Glomerular visceral epithelial cell (primary cell): ENCODE measurements around the gene C13orf46.

Experiments
- DNase-seq: peaks from one replicate; pipeline ENCODE4 v3.0.0-alpha.2; 2016; ENCODE audit errors: extremely low spot score

The C13orf46 gene

GRCh38 chr13:113955235-113955634 is 18.6 kb downstream of the C13orf46 start:
- DNase-seq: no peak

GRCh38 chr13:113954046-113954835 is 19.6 kb downstream of the C13orf46 start:
- DNase-seq: no peak

DNA sequence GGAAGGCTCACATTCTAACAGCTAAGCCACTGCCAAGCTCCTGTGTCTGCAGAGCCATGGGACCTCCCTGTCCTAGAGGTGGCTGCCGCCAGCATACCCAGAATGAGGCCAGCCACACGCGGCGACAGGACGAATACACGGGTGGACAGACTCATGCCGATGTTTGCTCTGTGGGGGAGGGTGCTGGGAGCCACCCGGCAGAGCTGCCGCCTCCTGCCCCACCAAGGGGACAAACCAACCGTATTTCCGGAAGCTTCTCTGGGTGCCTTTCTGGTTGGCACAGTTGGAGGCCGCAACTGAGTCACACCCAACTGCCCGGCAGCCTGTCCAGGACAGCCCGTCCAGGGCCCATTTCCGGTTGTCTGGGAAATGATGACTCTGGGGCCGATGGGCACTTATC is 20.3 kb downstream of the C13orf46 start:
- no peak for DNase-seq

DNA sequence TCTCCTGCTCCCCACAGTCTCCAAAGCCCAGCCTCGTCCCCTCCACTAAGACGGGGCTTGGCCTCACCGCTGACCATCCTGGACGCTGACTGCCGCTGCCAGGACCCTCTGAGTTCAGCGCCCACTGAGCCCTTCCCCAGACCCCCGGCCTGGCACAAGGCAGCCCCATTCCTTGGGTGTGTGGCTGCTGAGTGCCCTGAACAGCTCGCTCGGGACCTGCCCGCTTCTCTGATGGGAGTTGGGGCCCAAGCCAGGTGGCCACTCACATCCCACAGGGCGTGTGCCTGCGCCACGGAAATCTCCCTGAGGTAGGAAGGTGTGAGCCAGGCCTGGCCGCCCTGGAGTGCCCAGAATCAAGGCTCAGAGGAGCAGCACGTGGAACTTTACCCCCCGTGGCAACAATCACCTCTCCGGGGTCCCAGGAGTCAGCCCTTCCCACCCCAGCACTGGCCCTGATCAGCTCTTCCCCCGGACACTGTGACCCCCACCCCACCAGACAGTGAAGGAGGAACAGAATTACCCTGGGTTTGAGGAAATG is 20.8 kb downstream of the C13orf46 start:
- DNase-seq: no peak

DNA sequence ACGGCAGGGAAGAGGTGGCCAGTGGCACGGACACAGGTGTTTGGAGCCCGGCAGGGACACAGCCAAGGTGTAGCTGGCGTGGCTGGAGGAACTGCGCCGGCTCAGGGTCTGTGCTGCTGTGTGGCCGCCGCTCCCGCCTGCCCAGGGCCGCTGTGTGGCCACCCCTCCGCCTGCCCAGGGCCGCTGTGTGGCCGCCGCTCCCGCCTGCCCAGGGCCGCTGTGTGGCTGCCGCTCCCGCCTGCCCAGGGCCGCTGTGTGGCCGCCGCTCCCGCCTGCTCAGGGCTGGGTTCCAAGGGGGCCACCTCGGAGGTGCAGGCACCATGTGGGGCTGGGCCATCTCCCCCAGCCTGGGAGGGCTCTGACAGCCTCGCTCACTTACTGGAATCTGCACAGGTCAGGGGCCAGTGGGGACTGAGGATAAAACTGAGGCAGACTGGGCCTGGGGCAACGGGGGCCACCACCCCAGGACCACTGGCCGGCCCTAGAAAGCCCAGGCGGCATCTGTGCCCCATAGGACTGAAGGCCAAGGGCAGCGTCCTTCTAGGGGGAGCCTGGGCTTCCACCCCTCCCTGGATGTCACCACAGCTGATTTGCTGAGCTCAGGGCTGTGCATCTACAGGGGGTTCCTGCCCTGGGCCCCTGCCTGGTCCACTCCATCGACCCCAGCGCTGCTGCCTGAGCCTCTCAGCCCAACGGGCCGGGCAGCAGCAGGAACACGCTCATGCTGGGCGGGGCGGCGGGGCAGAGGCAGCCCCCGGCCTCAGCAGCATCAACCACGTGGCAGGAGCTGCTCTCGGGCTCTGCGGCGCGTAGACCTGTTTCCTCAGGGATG is 21.5 kb downstream of the C13orf46 start:
- no peak for DNase-seq

GRCh38 chr13:113951246-113951999 is 22.5 kb downstream of the C13orf46 start:
- peak; percentile 80 for DNase-seq

- DNase-seq: no peak
Measured at GRCh38 chr13:113950451-113951245, 23.2 kb downstream of the C13orf46 start.

DNA sequence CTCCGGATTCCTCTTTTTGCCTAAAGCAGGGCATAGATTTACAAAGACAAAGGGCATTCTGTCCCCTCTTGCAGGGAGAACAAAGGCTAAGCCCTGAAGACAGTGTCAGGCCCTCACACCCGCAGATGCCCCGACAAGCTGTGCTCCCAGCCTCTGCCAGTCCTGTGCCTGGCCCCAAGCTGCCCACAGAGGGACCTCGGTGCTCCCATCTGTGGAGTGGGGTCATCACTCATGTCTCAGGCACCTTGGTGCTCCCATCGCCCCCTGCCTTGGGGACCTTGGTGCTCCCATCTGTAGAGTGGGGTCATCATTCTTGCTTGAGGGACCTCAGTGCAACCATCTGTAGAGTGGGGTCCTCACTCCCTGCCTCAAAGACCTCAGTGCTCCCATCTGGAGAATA is 24.3 kb downstream of the C13orf46 start:
- DNase-seq: no peak

DNA sequence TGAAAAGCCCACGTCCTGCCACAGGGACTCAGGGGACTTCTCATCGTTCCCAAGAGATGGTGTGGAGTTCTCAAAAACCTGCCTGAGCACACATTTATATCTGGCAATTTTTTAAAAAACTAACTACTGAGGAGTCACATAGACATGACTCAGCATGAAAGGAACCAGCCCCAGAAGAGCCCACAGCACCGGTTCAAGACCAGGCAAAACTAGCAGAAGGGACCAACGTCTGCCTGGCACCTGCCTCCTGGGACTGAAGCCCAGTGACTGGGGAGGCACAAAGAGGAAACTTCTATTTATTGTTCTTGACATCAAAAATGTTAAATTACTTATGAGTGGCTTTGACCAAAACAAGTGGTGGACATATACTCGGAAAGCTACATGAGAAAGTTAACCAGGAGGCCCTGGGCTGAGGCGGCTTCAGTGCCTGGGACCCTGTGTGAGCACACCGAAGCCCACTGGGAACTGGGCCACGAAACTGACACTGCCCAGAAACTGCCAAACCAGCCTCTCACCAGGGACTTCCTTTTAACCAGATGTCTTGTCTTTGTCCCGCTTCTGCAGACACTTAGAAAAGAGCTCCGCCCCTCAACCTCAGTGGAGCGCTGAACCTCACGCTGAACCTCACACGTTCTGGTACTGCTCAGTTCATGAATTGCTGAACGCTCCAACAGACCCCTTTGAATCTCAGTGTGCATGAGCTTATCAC is 25.7 kb downstream of the C13orf46 start:
- DNase-seq: no peak

DNA sequence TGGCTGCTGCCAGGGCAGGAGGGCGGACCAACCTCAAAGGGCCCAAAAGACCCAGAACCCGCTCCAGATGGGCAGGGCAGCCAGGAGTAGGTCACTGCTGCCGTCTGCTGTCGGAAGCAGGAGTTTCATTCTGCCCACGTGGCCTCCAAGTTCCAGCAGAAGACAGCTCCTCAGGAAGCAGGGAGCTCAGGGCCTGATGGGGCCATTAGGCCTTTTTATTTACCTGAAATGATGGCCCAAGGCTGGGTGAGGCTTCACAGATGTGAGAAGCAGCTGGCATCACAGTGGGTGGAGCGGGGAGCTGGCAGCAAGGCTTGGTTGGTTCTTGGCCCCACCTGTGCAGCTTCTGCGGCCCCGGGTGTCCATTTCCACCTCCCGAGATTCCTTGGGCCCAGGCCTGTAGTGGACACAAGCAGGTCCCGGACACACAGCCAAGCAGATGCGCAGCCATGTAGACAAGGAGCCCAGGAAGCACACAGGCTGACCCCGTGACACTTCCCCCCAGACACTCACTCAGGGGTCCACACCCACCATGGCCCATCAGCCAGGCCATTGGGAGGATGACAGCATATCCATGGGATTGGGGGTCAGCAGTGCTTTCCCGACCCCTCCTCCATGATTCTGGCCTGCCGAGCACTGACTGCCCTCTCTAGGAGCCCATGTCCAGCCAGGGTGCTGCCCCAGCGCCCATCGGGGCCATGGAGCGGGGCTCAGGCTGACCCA is 26.4 kb downstream of the C13orf46 start:
- DNase-seq: peak; percentile 65

GRCh38 chr13:113946409-113947181 is 27.3 kb downstream of the C13orf46 start:
- DNase-seq: no peak

DNA sequence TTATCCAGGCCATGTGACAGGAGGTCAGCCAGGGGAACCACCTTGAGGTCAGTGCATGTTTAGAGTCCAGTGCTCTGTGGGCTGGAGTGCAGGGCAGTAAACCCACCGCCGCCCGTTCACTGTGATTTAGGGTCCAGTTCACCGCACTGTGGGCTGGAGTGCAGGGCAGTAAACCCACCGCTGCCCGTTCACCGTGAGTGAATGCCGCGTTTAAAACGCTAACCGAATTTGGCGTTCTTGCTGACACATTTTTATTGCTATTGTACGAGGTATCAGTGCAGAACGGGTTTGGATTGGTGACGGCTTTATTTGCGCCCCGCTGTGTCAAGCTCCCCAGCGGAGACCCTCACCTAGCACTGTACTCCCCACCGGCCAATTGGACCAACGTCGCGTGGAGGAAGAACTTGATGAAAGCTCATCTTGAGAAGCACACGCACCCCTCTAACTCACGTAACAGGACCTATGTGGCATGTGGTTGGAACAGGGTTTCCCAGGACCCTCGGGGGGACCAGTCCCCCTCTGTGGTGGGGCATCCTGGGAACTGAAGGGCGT is 27.9 kb downstream of the C13orf46 start:
- no peak for DNase-seq

- DNase-seq: no peak
Measured at GRCh38 chr13:113943821-113944565, 29.9 kb downstream of the C13orf46 start.

GRCh38 chr13:113942591-113943103 is 31.2 kb downstream of the C13orf46 start:
- DNase-seq: no peak

- DNase-seq: peak; percentile 63
Measured at GRCh38 chr13:113941571-113942191, 32.2 kb downstream of the C13orf46 start.

- DNase-seq: no peak
Measured at GRCh38 chr13:113939944-113940297, 34.0 kb downstream of the C13orf46 start.
